B cell (primary cell): Measurements from ENCODE around the gene KCNJ5.

Experiments used
- EZH2 ChIP-seq: IDR thresholded peaks from 2 replicates; pipeline ENCODE4 v1.6.1; 2012; ENCODE audit warnings: borderline replicate concordance, low read depth, mild to moderate bottlenecking, moderate library complexity, low read length; ENCODE audit not compliant: insufficient read depth, poor library complexity, severe bottlenecking
- TF ChIP-seq, protein P1 (sequence below): fragments of 200-600 bp; IDR thresholded peaks from one replicate; pipeline ENCODE4 v1.8.0; 2022; ENCODE audit warnings: antibody characterized with exemption, mild to moderate bottlenecking

GRCh38 chr11:128967578-128967977, 76.4 kb downstream of the KCNJ5 start:
- TF ChIP-seq, protein P1, sequence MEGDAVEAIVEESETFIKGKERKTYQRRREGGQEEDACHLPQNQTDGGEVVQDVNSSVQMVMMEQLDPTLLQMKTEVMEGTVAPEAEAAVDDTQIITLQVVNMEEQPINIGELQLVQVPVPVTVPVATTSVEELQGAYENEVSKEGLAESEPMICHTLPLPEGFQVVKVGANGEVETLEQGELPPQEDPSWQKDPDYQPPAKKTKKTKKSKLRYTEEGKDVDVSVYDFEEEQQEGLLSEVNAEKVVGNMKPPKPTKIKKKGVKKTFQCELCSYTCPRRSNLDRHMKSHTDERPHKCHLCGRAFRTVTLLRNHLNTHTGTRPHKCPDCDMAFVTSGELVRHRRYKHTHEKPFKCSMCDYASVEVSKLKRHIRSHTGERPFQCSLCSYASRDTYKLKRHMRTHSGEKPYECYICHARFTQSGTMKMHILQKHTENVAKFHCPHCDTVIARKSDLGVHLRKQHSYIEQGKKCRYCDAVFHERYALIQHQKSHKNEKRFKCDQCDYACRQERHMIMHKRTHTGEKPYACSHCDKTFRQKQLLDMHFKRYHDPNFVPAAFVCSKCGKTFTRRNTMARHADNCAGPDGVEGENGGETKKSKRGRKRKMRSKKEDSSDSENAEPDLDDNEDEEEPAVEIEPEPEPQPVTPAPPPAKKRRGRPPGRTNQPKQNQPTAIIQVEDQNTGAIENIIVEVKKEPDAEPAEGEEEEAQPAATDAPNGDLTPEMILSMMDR, result no peak
- no peak for TF ChIP-seq EZH2
